ENCODE data around the gene SLC38A7.

GRCh38 chr16:58716468-58716867 is 31.9 kb upstream of the SLC38A7 start:
- TF ChIP-seq POLR2AphosphoS5 (IDR thresholded peaks at IDR 0.05; ENCODE audit: low read depth, low read length) (no peak), SIN3A (IDR thresholded peaks at IDR 0.05; ENCODE audit: borderline replicate concordance, insufficient read depth, low read length) (no peak), FOXP2 (optimal IDR thresholded peaks at IDR 0.05; ENCODE audit: borderline replicate concordance, extremely low read depth, extremely low read length, insufficient read depth) (no peak), TAF1 (IDR thresholded peaks at IDR 0.05; ENCODE audit: borderline replicate concordance, insufficient read depth, low read length) (no peak)
